ENCODE data around the gene SEMA3C.

SEMA3C gene

DNA sequence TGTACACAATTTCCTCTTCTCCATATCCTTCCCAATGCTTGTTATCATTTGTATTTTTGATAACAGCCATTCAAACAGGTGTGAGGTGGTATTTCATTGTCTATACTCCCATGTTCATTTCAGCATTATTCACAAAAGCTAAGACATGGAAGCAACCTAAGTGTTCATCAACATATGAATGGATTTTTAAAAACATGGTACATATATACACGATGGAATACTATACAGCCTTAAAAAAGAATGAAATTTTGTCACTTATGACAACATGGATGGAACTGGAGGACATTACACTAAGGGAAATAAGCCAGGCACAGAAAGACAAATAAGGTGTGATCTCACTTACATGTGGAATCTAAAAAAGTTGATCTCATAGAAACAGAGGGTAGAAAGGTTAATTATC lies 109.3 kb downstream of the SEMA3C start:
- in situ Hi-C loops (cut with MboI; ENCODE audit: low pct_unique_long_range_greater_than_20kb, low sequenced_read_pairs, unreplicated experiment) = no loop called here
- DNase-seq (ENCODE audit: low spot score) = no peak
- no peak for TF ChIP-seq CTCF (IDR thresholded peaks at IDR 0.05; ENCODE audit: extremely low read depth, insufficient read depth, missing control alignments)

DNA sequence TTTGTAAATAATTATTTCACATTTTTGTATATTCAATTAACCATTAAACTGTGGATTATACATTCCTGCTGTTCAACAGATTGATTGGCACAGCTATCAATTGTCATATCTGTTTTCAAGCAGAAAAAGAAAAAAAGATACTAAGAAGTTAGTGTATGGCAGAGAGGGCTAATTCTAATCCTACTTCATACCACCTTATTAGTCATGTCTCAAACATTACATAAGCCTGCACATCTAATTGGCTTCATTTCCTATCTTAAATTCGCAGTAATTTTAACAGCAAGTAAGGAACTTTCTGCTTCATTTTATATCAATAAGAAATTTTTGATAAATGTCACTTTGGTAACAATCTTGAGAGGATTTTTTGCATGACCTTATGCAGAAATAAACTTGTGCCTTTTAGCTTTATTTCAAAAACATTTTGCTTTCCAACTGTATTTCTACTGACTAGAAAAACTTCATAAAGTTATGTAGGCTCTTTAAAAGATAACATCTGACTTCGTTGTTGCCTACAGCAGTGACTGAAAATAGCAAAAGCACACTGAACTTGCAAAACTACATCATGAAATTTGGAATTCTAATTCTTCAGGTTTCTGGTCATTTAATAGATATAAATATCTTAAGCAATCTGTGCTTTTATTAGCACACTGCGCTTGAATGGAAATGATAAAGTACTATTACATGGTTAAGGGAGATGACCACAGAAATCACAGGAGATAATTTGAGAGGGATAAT lies 111.5 kb downstream of the SEMA3C start:
- no peak for TF ChIP-seq CTCF (IDR thresholded peaks at IDR 0.05; ENCODE audit: extremely low read depth, insufficient read depth, missing control alignments)
- in situ Hi-C loops (cut with MboI; ENCODE audit: low pct_unique_long_range_greater_than_20kb, low sequenced_read_pairs, unreplicated experiment) = no loop called here
- no peak for DNase-seq (ENCODE audit: low spot score)

DNA sequence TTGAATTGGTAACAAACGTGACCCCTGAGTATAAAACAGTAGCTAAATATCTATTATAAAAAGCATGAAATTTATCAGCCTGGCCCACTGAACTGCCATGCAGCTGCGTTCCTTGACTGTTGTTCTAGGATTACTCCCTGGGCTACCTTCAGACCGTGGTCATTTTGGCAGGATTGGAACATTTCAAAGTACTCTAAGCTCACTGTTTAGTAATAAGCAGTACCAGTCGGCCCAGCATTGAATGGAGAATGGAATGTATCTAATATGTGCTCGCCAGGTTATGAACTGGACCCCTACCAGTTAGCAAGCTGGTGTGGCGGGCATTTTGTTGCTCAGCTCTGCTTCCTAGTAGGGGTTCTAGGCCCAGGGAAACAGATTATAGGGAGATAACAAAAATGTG lies 112.2 kb downstream of the SEMA3C start:
- in situ Hi-C loops (cut with MboI; ENCODE audit: low pct_unique_long_range_greater_than_20kb, low sequenced_read_pairs, unreplicated experiment) = no loop called here
- no peak for TF ChIP-seq CTCF (IDR thresholded peaks at IDR 0.05; ENCODE audit: extremely low read depth, insufficient read depth, missing control alignments)
- DNase-seq (ENCODE audit: low spot score) = no peak

DNA sequence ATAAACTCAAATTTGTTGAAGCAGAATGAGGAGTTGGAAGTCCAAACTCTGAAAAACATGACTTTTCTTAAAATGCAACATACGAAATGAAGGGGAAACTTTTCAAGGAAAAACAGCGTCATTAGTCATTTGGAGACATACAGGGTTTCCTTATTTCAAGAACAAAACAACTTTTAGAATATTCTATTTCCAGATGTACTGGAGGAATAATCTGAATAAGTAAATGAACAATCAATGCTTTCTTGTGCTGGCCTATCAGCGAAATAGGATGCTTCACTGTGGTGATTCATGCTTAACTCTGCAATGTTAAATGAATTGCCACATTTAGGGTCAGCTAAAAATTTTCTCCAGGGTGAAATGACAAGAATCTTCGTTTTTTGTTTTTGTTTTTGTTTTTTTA lies 114.3 kb downstream of the SEMA3C start:
- TF ChIP-seq CTCF (IDR thresholded peaks at IDR 0.05; ENCODE audit: extremely low read depth, insufficient read depth, missing control alignments) = no peak
- DNase-seq (ENCODE audit: low spot score) = no peak
- in situ Hi-C loops (cut with MboI; ENCODE audit: low pct_unique_long_range_greater_than_20kb, low sequenced_read_pairs, unreplicated experiment) = no loop called here

- in situ Hi-C loops (cut with MboI; ENCODE audit: low pct_unique_long_range_greater_than_20kb, low sequenced_read_pairs, unreplicated experiment) = no loop called here
- no peak for TF ChIP-seq CTCF (IDR thresholded peaks at IDR 0.05; ENCODE audit: extremely low read depth, insufficient read depth, missing control alignments)
- no peak for DNase-seq (ENCODE audit: low spot score)
These were observed 116.3 kb downstream of the SEMA3C start for GRCh38 chr7:80802527-80802926.

DNA sequence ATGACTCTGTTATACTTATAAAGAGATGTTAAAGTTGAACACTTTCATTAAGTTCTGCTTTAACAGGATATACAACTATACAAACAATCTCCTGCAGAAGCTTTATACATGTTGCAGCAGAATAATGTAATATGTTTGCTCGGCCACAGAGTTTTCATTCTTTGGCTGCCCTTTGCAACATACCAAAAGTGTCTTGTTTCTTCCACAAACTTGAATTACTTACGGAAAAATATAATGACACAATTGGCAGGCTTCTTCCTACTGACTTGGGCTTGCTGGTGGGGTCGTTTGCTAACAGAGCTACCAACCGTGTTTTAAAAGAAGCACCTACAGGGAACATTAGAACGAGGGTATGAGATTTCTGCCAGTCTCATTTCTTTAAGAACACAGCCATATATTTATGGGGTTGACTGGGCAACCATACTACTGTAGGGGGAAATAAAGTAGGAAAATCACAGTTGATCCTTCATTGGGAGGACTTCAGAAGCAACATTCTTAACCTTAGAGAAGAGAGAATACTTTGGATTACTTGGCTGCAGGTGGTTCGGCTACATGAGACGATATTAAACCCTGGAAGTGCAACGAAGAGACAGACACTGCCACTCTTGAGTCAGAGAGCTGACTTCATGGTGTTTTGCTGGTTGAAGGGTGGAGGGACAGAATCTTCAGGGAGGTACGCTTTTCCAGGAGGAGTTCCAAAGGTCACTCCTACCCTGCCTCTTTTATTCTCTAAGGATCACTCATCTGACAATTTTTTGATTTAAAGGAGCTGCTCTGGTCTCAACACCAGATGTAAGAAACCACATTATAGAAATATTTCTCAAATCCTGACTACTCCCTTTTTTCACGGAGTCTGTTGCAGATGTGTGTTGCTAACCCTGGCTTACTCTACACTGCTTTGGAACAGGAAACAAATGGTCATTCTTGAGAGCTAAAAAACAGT lies 123.9 kb downstream of the SEMA3C start:
- no peak for TF ChIP-seq CTCF (IDR thresholded peaks at IDR 0.05; ENCODE audit: extremely low read depth, insufficient read depth, missing control alignments)
- DNase-seq (ENCODE audit: low spot score) = no peak
- in situ Hi-C loops (cut with MboI; ENCODE audit: low pct_unique_long_range_greater_than_20kb, low sequenced_read_pairs, unreplicated experiment) = no loop called here

All from GM13977 (cell line).